ENCODE results near the gene TMEM270. TPM values are rescaled to one million over a fixed set of nuclear protein-coding genes. Genes with fewer than 3 reads are reported as not detected.

Gene TMEM270
- total RNA-seq, 4 donors from 2014 or later, result not detected

DNA sequence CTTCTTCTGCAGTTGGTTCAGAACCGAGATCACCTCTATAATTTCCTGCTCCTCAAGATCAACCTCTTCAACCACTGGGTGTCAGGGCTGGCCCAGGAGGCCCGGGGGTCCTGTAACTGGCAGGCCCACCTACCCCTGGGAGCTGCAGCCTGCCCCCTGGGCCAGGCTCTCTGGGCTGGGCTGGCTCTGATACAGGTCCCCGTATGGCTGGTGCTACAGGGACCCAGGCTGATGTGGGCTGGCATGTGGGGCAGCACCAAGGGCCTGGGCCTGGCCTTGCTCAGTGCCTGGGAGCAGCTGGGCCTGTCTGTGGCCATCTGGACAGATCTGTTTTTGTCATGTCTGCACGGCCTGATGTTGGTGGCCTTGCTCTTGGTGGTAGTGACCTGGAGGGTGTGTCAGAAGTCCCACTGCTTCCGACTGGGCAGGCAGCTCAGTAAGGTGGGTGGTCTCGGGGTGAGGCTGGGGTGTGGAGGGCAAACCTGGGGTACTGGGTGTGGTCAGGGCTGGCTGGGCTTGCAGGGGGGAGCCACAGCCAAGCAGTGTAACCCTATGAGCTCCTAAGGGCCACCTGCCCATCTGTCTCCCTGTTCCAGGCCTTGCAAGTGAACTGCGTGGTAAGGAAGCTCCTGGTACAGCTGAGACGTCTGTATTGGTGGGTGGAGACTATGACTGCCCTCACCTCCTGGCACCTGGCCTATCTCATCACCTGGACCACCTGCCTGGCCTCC lies 4.2 kb downstream of the TMEM270 start:
- no peak for ATAC-seq

DNA sequence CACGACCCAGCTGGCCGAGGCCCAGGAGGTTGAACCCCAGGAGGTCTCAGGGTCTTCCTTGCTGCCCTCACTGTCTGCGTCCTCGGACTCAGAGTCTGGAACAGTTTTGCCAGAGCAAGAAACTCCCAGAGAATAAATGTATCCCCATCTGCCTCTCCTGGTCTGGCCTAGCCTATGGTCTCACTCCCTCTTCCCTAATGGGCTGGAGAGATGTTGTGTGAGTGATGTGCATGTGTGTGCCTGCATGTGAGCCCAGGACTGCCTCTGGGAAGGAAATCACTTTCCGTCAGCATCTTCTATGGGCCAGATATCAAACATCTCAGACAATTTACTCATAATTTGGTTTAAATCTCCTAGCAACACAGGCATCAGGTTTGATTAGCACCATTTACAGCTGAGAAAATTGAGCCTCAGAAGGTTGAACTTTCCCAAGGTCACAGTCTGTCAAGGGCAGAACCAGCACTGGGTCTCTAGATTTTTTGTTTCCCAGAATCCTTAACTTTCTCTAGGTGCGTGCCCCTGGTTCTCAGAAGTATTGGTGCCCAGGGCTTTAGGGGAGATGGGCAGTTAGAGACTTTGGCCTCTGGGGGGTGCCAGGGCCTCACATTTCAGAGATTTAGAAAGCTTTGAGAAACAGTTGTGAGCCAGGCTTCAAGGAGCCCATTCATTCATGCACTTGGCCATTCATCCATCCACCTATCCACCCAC lies 4.9 kb downstream of the TMEM270 start:
- TF ChIP-seq POLR2A (IDR thresholded peaks at IDR 0.05) (no peak), POLR2AphosphoS5 (IDR thresholded peaks at IDR 0.05) (no peak), CTCF (IDR thresholded peaks at IDR 0.05) (peak in 3 of 4 experiments; percentile 77 to 82 (median 80)), EP300 (IDR thresholded peaks at IDR 0.05) (no peak)
- ATAC-seq, result peak; percentile 65
- WGBS, 2 donors (ENCODE audit: low coverage in 1 of 2), result 56 to 58% methylated on average over 2 to 5 of the region's 6 CpGs
- Histone ChIP-seq H3K27me3 (no peaks in the 10 kb centered on the region), H3K27ac (no peak overlapping the region), H3K9me3 (no peaks in the 10 kb centered on the region), H3K36me3 (no peaks in the 10 kb centered on the region), H3K4me1 (peaks cover 0 to 25% (median 20%) of the 10 kb centered on the region in 3 donors), H3K4me3 (no peak overlapping the region)

More for the DNA sequence above, 4.2 kb downstream of the TMEM270 start:
- TF ChIP-seq POLR2A (IDR thresholded peaks at IDR 0.05) (no peak), POLR2AphosphoS5 (IDR thresholded peaks at IDR 0.05) (no peak), EP300 (IDR thresholded peaks at IDR 0.05) (no peak), CTCF (IDR thresholded peaks at IDR 0.05) (no peak)
- Histone ChIP-seq H3K9me3 (no peaks in the 10 kb centered on the region), H3K4me1 (peaks cover 0 to 17% (median 13%) of the 10 kb centered on the region in 3 donors), H3K27me3 (no peaks in the 10 kb centered on the region), H3K27ac (no peak overlapping the region), H3K4me3 (no peak overlapping the region), H3K36me3 (no peaks in the 10 kb centered on the region)
- 92% methylated on average over 3 of the region's 8 CpGs; no CpG with 5 or more reads in 1 of the 2 donors for WGBS, 2 donors (ENCODE audit: low coverage in 1 of 2)

DNA sequence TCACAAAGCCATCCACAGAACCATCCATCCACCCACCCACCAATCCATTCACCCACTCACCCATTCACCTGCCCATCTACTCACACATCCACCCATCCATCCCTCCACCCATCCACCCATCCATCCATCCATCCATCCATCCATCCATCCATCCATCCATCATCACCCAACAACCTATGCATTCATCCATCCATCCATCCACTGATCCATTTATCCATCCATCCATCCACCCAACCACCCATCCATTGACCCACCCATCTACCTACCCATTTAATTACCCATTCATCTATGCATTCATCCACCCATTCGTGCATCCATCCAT lies 5.4 kb downstream of the TMEM270 start:
- H3K36me3 ChIP-seq, result no peaks in the 10 kb centered on the region
- H3K27ac ChIP-seq, result no peak overlapping the region
- no peaks in the 10 kb centered on the region for H3K27me3 ChIP-seq
- no peak for ATAC-seq
- H3K4me3 ChIP-seq, result no peak overlapping the region
- no peaks in the 10 kb centered on the region for H3K9me3 ChIP-seq
- peaks cover 0 to 30% (median 25%) of the 10 kb centered on the region in 3 donors for H3K4me1 ChIP-seq
- 100% methylated on average over 1 of the region's 1 CpG for WGBS, 2 donors (ENCODE audit: low coverage in 1 of 2)
- no peak for TF ChIP-seq POLR2AphosphoS5 (IDR thresholded peaks at IDR 0.05)
- no peak for TF ChIP-seq POLR2A (IDR thresholded peaks at IDR 0.05)
- no peak for TF ChIP-seq EP300 (IDR thresholded peaks at IDR 0.05)

DNA sequence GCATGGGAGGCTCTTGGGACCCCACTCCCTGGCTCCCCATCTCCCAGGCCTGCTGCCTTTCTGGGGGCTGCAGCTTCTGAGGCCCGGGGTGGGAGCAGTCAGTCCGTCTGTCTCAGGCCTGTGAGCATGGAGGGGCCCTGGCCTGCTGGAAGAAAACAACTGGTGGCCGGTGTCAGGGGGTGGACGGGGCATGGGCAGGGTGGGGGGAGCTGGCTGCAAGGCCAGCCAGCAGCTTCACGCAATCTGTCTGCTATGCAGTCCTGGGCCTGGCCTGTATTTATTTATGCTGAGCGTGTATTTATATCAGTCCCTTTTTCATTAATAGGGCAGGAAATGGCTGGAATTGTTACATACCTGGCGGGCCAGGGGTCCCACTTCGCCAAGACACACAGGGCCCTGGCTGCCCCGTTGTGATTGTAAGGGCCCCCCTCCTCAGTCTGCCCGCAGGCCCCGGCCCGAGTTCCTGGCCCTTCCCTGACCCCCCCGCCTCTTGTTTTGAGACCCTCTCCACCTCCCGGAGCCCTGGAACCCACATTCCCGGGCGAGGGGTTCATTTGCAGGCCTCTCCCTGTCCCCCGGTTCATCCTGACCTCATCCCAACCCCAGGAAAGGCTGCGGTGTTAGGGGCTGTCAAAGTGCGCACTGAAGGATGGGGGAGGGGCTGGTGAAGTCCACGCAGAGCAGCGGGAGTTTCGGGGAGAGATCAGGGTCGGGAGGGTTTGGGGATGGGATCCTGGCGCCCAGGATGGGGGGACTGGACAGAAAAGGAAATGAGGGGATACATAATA lies 8.2 kb downstream of the TMEM270 start:
- ATAC-seq, result peak; percentile 65
- WGBS, 2 donors (ENCODE audit: low coverage in 1 of 2), result 34% methylated on average over 7 of the region's 24 CpGs; no CpG with 5 or more reads in 1 of the 2 donors
- Histone ChIP-seq H3K4me3 (no peak overlapping the region), H3K4me1 (peaks cover 0 to 40% (median 31%) of the 10 kb centered on the region in 3 donors), H3K9me3 (no peaks in the 10 kb centered on the region), H3K27me3 (no peaks in the 10 kb centered on the region), H3K36me3 (no peaks in the 10 kb centered on the region), H3K27ac (peak overlapping the region in 3 of 4 donors; percentile 47 to 72 (median 53))
- TF ChIP-seq CTCF (IDR thresholded peaks at IDR 0.05) (no peak), POLR2AphosphoS5 (IDR thresholded peaks at IDR 0.05) (no peak), POLR2A (IDR thresholded peaks at IDR 0.05) (no peak), EP300 (IDR thresholded peaks at IDR 0.05) (no peak)

DNA sequence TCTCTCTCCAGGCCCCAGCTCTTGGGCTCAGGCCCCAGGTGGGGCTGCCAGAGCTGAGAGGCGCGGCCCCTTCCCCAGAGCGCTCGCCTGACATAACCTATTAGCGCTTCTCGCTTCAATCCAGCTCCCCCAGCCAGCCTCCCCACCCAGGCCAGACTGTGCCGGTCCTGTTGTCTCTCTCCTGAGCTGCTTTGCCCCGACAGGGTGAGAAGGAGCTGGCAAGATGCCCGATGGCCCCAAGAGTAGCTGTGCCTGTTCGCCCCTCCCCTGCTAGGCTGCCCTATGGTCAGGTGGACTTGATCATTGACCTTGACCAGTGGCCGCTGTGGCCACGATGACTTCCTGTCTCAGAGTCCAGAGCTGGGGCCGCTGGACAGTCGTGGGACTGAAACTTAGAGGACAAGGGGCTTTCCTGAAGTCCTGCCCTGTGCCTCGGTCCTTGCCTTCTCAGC lies 9.1 kb downstream of the TMEM270 start:
- H3K4me1 ChIP-seq, result peaks cover 0 to 40% (median 31%) of the 10 kb centered on the region in 3 donors
- peak overlapping the region in 3 of 4 donors; percentile 47 to 72 (median 53) for H3K27ac ChIP-seq
- H3K4me3 ChIP-seq, result no peak overlapping the region
- TF ChIP-seq CTCF (IDR thresholded peaks at IDR 0.05), result no peak
- no peaks in the 10 kb centered on the region for H3K36me3 ChIP-seq
- no peaks in the 10 kb centered on the region for H3K9me3 ChIP-seq
- 50% methylated on average over 2 of the region's 15 CpGs; no CpG with 5 or more reads in 1 of the 2 donors for WGBS, 2 donors (ENCODE audit: low coverage in 1 of 2)
- no peaks in the 10 kb centered on the region for H3K27me3 ChIP-seq
- ATAC-seq, result no peak

Measured in gastroesophageal sphincter (tissue), 4 donors.